Fibroblast of peridontal ligament (primary cell): ENCODE results near the gene HSPBP1.

ENCODE experiments used
- DNase-seq: peaks from one replicate; pipeline ENCODE4 v3.0.0-alpha.2; 2010; ENCODE audit errors: extremely low read depth

The HSPBP1 gene

GRCh38 chr19:55305491-55305890 is 25.6 kb upstream of the HSPBP1 start:
- peak; percentile 11 for DNase-seq

- DNase-seq: no peak
Observed at GRCh38 chr19:55304980-55305379, 25.1 kb upstream of the HSPBP1 start.

DNA sequence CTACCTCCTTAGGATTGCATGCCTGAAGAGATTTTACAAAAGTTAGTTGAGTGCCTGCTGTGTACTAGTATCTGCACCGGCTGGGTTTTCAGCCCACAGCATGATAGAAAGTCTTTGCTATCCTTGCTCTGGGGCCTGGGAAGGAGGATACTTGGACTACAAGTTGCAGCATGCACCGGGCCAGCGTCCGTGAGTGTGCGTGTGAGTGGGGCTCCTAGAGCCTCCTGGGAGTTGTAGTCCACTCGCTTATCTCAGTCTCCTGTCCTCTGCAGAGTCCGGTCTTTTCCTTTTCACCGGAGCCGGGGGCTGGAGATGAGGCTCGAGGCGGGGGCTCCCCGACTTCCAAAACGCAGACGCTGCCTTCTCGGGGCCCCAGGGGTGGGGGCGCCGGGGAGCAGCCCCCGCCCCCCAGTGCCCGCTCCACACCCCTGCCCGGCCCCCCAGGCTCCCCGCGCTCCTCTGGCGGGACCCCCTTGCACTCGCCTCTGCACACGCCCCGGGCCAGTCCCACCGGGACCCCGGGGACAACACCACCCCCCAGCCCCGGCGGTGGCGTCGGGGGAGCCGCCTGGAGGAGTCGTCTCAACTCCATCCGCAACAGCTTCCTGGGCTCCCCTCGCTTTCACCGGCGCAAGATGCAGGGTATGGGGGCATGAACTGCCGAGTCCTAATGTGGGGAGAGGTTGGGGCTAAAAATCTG is 24.5 kb upstream of the HSPBP1 start:
- no peak for DNase-seq

- no peak for DNase-seq
Observed at GRCh38 chr19:55303477-55303876, 23.6 kb upstream of the HSPBP1 start.

DNA sequence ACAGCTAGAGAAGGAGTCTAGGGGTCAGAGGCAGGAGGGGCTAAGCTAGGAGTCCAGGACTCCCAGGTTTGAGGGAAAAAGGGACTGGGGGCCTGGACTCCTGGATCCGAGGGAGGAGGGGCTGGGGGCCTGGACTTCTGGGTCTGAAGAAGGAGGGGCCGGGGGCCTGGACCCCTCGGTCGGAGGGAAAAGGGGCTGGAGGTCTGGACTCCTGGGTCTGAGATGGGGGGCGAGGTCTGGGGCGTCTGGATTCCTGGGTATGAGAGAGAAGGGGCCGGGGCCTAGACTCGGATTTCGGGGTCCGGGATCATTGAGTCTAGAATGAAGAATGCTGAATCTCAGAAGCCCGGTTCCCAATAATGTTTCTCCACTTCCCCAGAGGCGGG is 22.4 kb upstream of the HSPBP1 start:
- no peak for DNase-seq

GRCh38 chr19:55301459-55302317 is 21.8 kb upstream of the HSPBP1 start:
- DNase-seq: peak; percentile 69

DNA sequence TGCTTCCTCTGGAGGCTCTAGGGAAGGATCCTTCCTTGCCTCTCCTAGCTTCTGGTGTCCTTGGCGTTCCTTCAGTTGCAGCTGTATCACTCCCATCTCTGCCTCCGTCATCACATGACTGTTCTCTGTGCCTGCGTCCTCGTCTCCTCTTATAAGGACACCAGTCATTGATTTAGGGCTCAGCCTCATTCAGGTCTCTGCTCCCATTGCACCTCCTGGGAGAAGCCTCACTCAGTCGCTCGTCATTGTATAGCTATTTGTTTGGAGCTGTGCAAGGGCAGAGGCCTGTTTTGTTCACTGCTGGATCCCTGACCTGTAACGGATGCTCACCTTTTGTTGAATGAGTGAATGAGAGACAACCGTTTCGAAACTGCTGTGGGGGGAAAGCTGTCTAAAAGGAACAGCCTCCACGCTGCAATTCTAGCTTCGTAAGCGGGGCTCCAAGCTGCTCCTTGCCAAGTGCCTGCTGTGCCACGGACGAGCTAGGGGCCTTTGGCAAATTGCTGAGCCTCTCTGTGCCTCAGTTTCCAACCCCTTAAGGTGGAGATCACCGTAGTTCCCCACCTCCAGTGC is 21.1 kb upstream of the HSPBP1 start:
- no peak for DNase-seq

DNA sequence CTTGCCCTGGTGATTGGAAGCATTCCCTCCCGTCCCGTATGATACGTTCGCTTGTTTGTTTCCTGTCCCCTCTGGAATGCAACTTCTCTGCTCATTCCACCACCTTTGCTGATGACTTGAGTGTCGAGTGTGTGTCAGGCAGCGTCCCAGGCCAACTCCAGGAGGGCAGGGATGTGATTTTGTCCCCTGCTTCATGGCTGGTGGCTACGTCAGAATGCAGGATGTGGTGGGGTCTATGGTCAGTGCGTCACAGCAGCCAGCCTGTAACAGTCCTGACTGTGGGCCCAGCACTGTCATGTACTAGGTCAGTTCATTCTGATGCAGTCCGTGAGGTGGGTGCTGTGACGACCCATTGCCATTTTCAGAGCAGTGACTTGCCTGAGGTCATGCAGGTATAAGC is 20.1 kb upstream of the HSPBP1 start:
- no peak for DNase-seq

GRCh38 chr19:55297267-55297666 is 17.4 kb upstream of the HSPBP1 start:
- no peak for DNase-seq

- no peak for DNase-seq
Observed at GRCh38 chr19:55289117-55289796, 9.3 kb upstream of the HSPBP1 start.

- no peak for DNase-seq
Observed at GRCh38 chr19:55287361-55288079, 7.6 kb upstream of the HSPBP1 start.

- no peak for DNase-seq
Observed at GRCh38 chr19:55285229-55285890, 5.5 kb upstream of the HSPBP1 start.

- DNase-seq: no peak
Observed at GRCh38 chr19:55284405-55285058, 4.6 kb upstream of the HSPBP1 start.

DNA sequence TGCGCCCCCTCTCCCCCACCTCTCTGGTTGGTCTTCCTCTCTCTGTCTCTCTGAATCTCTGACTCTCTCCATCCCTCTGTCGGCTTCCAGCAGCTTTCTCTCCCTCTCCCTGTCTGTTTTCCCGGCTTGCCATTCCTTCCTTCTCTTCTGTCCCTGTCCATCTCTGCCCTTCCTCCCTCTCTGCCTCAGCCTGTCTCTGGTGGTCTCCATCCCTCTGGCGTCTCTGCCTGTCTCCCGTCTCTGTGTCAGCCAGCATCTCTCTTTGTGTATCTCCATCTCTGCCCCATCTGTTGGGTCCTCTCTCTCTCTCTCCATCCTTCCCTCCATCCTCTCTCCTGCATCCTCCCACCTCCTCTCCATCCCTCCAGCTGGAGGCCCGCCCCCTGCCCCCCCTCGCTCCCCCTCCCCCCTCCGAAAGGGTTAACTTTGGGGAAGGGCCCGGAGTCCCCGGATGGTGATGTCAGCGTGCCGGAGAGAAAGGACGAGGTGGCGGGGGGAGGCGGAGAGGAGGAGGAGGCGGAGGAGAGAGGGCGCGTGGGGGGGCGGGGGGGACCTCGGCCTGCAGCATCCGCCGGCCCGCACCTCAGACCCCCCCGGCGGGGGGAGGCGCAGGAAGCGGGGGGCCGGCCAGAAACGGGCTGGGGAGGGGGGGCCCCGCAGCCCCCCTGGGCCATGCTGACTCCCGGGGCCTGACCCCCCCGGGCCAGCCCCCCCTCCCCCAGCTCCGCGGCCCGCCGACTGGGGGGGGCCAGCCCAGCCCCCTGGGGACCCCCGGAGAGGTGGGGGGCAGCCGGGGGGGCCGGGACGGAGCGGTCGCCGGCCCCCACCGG is 3.9 kb upstream of the HSPBP1 start, which contains the start of gene BRSK1:
Gene BRSK1, plus strand, starts transcription at position 450 of the 830 bp plus-strand sequence. CDS start 446 bp downstream, outside the sequence.
- DNase-seq: peak; percentile 52

GRCh38 chr19:55279340-55279739 is 570 bp downstream of the HSPBP1 start:
- DNase-seq: no peak

DNA sequence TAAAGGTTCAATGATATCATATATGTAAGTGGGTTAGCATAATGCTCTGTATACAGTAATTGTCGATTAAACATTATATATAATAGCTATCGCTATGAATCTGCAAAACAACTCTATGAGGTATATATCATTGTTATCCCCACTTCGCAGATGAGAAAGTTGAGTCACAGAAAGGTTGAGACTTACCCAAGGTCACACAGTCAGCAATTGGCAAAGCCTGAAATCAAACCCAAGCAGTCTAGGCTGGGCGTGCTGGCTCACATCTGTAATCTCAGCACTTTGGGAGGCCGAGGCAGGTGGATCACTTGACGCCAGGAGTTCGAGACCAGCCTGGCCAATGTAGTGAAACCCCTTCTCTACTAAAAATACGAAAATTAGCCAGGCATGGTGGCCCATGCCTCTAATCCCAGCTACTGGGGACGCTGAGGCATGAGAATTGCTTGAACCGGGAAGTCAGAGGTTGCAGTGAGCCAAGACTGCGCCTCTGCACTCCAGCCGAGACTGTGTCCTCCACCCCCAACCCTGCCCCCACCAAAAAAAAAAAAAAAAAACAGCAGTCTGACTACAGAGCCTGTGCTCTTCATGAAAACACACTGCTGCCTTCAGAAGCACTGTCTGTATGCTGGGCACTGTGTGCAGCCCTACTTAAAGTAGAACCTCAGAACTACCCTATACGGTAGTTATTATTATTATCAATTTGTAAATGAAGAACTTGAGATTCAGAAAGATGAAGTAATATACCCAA is 1.3 kb downstream of the HSPBP1 start:
- no peak for DNase-seq

GRCh38 chr19:55277494-55277893 is 2.4 kb downstream of the HSPBP1 start:
- no peak for DNase-seq

DNA sequence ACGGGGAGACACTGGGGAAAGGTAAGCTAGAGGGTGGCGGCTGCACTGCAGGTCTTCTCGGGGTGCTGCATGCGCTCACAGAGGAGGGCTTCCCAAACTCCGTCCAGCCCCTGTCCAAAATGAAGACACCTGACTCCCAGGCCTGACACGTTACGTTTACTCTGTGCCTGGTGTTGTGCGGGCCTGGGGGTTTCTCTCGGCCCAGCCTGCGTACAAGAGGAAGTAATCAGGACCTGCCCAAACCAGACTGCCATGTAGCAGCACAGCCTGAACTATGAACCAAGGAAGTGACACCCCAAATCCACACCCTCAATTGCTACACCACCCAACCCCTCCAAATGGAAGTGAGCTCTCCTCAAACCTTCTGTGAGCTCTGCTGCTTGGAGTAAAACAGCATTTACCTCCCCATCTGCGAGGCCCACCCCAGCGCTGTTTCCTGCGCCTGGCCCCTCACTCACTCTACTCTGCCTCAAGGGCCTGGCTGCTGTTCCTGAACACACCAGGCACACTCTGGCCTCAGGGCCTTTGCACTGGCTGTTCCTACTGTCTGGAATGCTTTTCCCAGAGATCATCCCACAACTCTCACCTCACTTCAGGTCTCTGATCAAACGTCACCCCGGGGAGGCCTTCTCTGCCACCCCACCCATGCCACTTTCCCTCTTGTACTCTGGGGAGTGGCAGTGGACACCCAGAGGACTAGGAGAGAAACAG is 3.0 kb downstream of the HSPBP1 start:
- DNase-seq: no peak
